GM19328 (cell line): ENCODE data around the gene CLMP.
"Not testable (repeated sequence)": the region's sequence is repeated elsewhere in the genome, so short reads cannot be mapped to it uniquely, and the experiment has no call there.

Experiments used
- ATAC-seq: cut with Tn5 transposase; IDR thresholded peaks from one replicate; pipeline ENCODE4 v1.9.1; 2021; ENCODE audit warnings: mild to moderate bottlenecking, moderate library complexity; ENCODE audit not compliant: unreplicated experiment

The CLMP gene

DNA sequence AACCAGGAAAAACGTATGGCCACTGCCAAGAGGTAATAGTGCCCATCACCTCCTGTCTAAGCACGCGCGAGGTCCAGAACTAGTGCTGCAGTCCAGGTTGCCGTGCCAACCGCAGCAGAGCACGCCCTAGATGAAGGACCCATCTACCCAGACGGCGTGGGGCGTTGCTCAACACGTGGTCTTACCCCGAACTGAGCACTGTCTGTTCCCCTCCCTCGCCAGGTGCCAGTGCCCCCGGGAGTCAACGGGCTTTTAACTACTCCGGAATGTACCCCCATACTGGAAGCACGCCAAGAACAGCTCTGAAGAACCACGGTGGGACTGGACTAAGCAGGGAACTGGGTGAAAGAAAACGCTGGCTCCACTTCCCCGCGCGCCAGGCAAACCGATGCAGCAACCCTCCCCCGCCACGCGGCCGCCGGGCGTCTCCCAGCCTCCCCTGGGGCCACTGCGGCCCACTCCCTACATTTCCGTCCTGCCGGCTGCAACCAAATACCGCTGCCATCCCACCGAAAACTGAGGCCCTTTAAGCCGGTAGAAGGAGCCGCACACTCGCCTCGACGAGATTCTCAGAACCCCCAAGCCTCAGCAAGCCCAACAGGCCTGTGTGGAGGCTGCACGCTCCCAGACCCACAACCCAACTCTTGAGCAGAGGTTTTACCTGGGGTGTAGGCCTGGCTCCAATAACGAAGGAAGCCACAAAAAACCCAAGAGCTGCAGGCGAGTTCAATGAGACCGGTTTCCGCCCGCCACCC is 133.5 kb downstream of the CLMP start, which contains the start of gene HSPA8:
TSS of gene HSPA8 (minus strand) at position 734 of the 755 bp plus-strand sequence. CDS start 812 bp downstream, outside the sequence.
- no peak for ATAC-seq

- ATAC-seq: no peak
Measured at GRCh38 chr11:123060277-123061000, 134.6 kb downstream of the CLMP start.

GRCh38 chr11:123059041-123059920 is 135.8 kb downstream of the CLMP start:
- ATAC-seq: not testable (repeated sequence)

GRCh38 chr11:123057661-123058305 is 137.3 kb downstream of the CLMP start:
- no peak for ATAC-seq

GRCh38 chr11:123056835-123057491 is 138.1 kb downstream of the CLMP start:
- no peak for ATAC-seq

DNA sequence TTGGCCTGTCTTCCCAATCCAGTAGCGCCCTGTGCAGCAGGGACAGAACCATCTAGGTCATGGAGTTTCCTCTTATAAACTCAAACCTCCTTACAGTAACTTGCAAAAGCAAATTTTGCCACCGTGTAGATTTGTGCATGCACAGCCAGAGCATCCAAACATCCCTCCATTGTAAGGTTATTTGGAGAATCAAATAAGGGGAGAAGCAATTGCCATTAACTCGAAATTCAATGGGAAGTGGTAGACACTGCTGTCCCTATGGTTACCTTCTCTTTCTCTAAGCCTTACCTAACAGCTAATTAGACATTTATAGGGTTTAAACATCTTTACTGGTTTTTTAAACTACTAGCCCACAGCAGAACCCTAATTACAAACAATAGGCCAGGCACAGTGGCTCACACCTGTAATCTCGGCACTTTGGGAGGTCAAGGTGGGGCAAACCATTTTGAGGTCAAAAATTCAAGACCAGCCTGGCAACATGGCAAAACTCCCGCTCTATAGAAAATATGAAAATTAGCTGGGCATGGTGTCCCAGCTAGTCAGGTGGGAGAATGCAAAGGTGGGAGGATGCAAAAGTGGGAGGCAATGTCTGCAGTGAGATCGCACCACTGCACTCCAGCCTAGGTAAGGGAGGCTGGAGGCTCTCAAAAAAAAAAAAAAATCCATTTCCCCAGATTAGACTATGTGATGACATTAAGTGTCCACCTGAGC is 139.7 kb downstream of the CLMP start:
- ATAC-seq: no peak

DNA sequence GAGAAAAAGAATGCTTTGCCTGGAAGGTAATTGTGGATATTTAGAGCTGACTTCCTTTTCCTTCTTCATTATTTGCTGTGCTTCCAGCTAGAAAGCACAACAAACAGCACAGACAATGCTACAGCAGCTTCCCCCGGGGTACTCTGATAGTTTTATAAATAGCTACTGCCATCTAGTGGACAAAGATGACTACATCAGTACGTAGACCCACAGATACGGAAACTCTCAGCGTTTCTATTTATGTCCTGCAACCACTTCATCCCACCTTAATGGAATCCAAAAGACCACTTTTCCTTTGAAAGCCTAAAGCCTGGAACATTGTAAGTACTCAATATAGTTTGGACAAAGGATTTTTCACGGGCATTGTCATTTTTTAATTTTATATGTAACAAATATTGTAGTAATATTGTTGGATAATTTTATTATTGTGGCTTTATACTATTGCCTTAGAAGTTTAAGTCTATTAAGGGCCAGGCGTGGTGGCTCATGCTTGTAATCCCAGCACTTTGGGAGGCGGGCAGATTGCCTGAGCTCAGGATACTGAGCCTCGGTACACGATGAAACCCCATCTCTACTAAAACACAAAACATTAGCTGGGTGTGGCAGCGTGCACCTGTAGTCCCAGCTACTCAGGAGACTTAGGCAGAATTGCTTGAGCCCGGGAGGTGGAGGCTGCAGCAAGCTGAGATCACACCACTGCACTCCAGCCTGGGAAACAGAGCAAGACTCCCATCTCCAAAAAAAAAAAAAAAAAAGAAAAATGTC is 140.6 kb downstream of the CLMP start:
- ATAC-seq: no peak

DNA sequence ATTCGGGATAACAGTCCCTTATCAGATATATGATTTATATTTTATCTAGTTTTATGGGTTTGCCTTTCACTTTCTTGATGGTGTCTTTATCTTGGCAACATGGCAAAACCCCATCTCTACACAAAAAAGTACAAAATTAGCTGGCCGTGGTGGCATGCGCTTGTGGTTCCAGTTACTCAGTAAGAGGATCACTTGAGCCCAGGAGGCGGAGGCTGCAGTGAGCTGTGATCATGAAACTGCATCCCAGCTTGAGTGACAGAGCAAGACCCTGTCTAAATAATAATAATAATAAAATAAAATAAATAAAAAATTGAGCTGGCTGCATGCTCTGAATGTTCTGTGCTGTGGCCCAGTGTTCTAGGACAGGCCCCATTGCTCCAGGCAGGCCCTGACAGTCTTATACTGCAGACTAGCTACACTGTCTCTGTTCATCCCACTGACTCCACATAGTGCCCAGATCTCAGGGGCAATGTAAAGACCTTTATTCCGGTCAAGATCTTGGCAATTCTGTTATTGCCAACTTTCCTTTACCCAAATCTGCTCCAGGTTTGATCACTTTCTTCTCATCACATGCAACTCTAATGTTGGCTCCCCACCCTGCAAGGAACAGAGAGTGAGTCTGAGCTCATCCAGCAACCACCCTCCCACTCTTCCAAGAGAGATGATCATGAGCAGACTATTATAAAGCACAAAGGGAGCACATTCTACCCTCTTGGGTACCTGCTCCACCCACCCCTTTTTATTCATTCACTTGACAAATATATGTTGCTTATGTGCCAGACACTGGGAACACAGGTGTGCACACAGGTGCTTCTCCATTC is 141.9 kb downstream of the CLMP start:
- no peak for ATAC-seq

DNA sequence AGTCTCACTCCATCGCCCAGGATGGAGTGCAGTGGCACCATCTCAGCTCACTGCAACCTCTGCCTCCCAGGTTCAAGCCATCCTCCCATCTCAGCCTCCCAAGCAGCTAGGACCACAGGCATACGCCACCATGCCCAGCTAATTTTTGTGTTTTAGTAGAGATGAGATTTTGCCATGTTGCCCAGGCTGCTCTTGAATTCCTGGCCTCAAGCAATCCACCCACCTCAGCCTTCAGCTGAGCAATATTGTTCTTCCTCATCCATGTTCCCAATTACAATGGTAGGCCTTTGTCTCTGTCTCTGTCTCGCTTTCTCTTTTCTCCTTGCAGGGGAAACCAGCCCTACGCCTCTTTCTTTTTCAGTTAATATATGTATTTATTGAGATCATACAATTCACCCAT is 143.4 kb downstream of the CLMP start:
- ATAC-seq: no peak

GRCh38 chr11:123051146-123051545 is 143.9 kb downstream of the CLMP start:
- no peak for ATAC-seq

- ATAC-seq: no peak
Measured at GRCh38 chr11:123047947-123048293, 147.1 kb downstream of the CLMP start.

DNA sequence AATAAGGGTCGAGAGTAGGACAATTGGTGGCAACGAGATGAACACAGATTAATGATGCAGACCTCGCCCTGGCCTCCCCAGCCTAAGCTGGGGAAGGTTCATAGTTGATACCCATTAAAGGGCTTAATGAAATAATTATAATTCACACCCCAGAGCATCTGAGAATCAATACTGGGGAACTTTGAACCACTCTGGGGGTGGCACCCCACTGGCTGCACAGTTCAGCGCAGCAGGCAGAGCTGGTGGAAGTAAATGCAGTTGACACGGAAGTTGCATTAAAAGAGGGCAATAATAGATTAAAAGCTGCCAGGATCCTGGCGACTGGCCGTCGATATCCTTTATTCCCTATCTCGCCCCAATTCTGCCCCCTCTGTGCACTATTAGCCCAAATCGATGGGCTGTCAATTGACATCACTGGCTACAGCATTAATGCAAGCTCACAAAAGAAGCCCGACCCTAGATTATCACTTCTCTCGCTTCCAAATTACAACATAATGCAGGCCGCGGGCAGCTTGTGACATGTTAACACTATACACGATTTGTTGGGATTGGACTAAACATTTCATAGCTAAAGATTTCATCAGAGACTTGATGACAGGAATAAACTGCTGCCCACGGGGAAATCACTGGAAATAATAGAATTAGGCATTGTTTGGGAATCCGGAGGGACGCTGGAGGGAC is 147.6 kb downstream of the CLMP start:
- ATAC-seq: no peak

DNA sequence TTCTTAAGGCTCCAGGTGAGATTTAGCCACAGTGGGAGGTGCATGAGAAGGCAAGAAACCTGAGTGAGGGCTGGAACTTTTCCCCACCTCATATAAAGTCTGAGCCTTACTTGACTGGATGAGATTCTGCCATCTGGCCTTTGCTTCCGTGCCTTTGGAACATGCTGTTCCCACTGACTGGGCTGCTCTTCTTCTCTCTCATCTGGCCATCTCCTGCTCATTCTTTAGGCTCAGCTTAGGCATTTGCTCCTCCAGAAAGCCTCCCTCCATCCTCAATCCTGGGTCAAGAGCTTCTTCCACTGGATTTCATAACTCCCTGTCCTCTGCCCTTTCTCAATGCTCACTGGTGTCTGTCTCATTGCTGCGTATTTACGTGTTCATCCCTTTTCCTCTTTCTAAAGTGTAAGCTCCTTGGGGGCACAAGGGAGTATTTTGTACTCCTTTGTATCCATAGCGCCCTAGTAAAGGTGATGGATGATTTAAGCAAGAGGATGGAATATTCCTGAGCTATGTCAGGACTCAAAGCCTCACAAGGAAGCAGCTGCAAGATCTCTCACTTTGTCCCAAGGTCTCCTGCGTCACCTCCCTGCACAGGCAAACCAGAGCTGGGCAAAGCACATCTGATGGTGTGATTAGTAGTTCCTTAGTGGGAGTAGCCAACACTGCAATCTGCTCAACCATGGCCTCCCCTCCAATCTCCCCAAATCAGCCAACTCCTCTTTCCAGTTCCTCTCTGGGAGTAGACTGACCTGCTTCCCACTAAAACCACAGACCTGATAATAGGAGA is 148.4 kb downstream of the CLMP start:
- ATAC-seq: no peak

DNA sequence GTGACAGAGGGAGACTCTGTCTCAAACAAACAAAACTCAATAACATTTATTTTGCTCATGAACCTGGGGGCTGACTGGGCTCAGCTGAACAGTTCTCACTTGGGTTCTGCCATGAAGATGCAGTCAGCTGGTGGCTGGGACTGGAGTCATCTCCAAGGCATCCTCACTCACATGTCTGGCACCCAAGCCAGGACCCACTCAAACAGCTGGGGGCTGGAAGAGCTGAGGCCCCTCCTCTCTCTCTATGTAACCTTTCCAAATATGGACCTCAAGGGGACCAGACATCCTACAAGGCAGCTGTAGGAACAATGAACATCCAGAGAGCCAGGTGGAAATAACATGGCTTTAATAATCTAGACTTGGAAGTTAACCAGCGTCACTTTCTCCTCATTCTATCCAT is 149.9 kb downstream of the CLMP start:
- no peak for ATAC-seq

- no peak for ATAC-seq
Measured at GRCh38 chr11:123041185-123041584, 153.9 kb downstream of the CLMP start.

GRCh38 chr11:123040111-123040432 is 155.0 kb downstream of the CLMP start:
- no peak for ATAC-seq

DNA sequence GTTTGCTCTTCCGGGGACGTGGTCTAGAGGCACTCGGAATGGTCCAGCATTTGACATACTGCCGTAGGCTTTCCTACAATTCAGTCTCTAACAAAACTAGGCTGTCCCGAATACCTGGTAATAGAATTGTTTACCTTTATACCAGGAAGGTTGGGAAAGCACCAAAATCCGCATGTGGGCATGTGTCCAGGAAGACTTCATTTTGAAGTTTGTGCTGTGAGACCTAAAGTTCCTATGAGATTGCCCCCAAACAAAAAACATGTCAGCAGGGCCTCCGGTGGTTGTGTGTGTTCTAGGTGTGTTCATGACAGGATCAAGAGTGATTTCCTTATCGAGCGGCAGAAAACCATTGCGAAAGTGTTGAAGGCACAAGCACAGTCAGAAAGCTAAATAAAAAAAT is 159.2 kb downstream of the CLMP start:
- no peak for ATAC-seq
